Prostate gland (tissue), 2 donors: ENCODE data around the gene MXRA8. TPM values are rescaled to one million over a fixed set of nuclear protein-coding genes. Genes with fewer than 3 reads are reported as not detected.
A peak's percentile ranks its signal among the peaks of the same experiment; 100 is the strongest.

Experiments used
- DNase-seq: peaks from one replicate; pipeline ENCODE4 v3.0.0-alpha.2; 2019; ENCODE audit warnings: low spot score
- H3K27ac ChIP-seq, 2 donors: fragments of 200-600 bp; sonication (generic); 2 replicates each; pipeline ENCODE4 v1.5.1; 2017 to 2019
- H3K27me3 ChIP-seq: fragments of 200-600 bp; sonication (generic); replicated peaks from 2 replicates; pipeline ENCODE4 v1.5.1; 2019; ENCODE audit not compliant: insufficient read depth
- H3K36me3 ChIP-seq, 2 donors: fragments of 200-600 bp; sonication (generic); 1 replicate in 1 of 2; 2 replicates in 1 of 2; pipeline versions ENCODE4 v1.5.1 to v1.8.1; 2017 to 2019
- H3K4me1 ChIP-seq: fragments of 200-600 bp; sonication (generic); replicated peaks from 2 replicates; pipeline ENCODE4 v1.5.1; 2019
- H3K4me3 ChIP-seq, 2 donors: fragments of 200-600 bp; sonication (generic); 2 replicates each; pipeline ENCODE4 v1.5.1; 2017 to 2019
- H3K9me3 ChIP-seq: fragments of 200-600 bp; sonication (generic); 2 replicates; pipeline ENCODE4 v1.5.1; 2017
- CTCF ChIP-seq, 4 experiments: fragments of 200-600 bp in 2 of 4; fragments of 450-650 bp in 2 of 4; sonication (generic) in 2 of 4; IDR thresholded peaks; 1 replicate in 3 of 4; 2 replicates in 1 of 4; pipeline ENCODE4 v1.5.1; 2016 to 2019; ENCODE audit warnings: antibody characterized with exemption in 4 of 4, mild to moderate bottlenecking in 2 of 4, moderate library complexity in 2 of 4
- POLR2A ChIP-seq: fragments of 450-650 bp; IDR thresholded peaks from one replicate; pipeline ENCODE4 v1.6.1; 2016; ENCODE audit warnings: antibody characterized with exemption, mild to moderate bottlenecking
- POLR2AphosphoS5 ChIP-seq: sonication (generic); formaldehyde crosslinking; IDR thresholded peaks from one replicate; pipeline ENCODE4 v1.6.1; 2017; ENCODE audit warnings: antibody characterized with exemption
- WGBS: methylation state at CpG from one replicate; pipeline ENCODE4 v1.1.5; 2018; 5-methylcytosine and 5-hydroxymethylcytosine counted together
- intact Hi-C: fragments of 100-400 bp; cut with DNase I; formaldehyde crosslinking; loops from one replicate; pipeline ENCODE4 v1.14.2; 2022
- total RNA-seq, 2 donors: library from RNA; depleted of rRNA; stranded (reverse); fragments of >200 nt; gene quantifications; one replicate each; pipeline ENCODE4 v1.1.0, GENCODE V29; 2016

The MXRA8 gene
- total RNA-seq, 2 donors from 2014 or later, result 39.0 to 152 TPM

GRCh38 chr1:1356796-1357401, 1.5 kb downstream of the MXRA8 start:
- intact Hi-C loops, result no loop called here
- Histone ChIP-seq H3K4me1 (no peaks in the 10 kb centered on the region), H3K4me3 (peak overlapping the region; percentile 30 to 37), H3K27me3 (no peaks in the 10 kb centered on the region), H3K36me3 (no peaks in the 10 kb centered on the region), H3K27ac (peak overlapping the region; percentile 72 to 83), H3K9me3 (no peaks in the 10 kb centered on the region)
- WGBS, result 34% methylated on average over 21 of the region's 26 CpGs
- DNase-seq, result no peak
- TF ChIP-seq POLR2AphosphoS5, result no peak
- no peak for TF ChIP-seq CTCF (IDR thresholded peaks at IDR 0.05)
- no peak for TF ChIP-seq POLR2A

GRCh38 chr1:1356166-1356795, 2.1 kb downstream of the MXRA8 start:
- Histone ChIP-seq H3K4me3 (peak overlapping the region; percentile 30 to 37), H3K9me3 (no peaks in the 10 kb centered on the region), H3K27me3 (no peaks in the 10 kb centered on the region), H3K4me1 (no peaks in the 10 kb centered on the region), H3K27ac (peak overlapping the region; percentile 72 to 83), H3K36me3 (no peaks in the 10 kb centered on the region)
- intact Hi-C loops, result no loop called here
- DNase-seq, result no peak
- TF ChIP-seq POLR2A, result no peak
- TF ChIP-seq POLR2AphosphoS5, result no peak
- TF ChIP-seq CTCF (IDR thresholded peaks at IDR 0.05), result no peak
- WGBS, result 33% methylated on average over 8 of the region's 8 CpGs

- TF ChIP-seq POLR2AphosphoS5 (no peak), POLR2A (no peak), CTCF (IDR thresholded peaks at IDR 0.05) (no peak)
- intact Hi-C loops, result no loop called here
- Histone ChIP-seq H3K36me3 (no peaks in the 10 kb centered on the region), H3K27me3 (no peaks in the 10 kb centered on the region), H3K4me1 (no peaks in the 10 kb centered on the region), H3K9me3 (no peaks in the 10 kb centered on the region), H3K4me3 (peak overlapping the region; percentile 8 to 16), H3K27ac (no peak overlapping the region)
- under 1% methylated on average over 15 of the region's 52 CpGs for WGBS
- no peak for DNase-seq
These were observed 2.9 kb downstream of the MXRA8 start for GRCh38 chr1:1355416-1355815.

GRCh38 chr1:1354271-1355247, 3.8 kb downstream of the MXRA8 start:
- DNase-seq, result no peak
- WGBS, result 59% methylated on average over 59 of the region's 116 CpGs
- Histone ChIP-seq H3K9me3 (no peaks in the 10 kb centered on the region), H3K27me3 (no peaks in the 10 kb centered on the region), H3K4me1 (no peaks in the 10 kb centered on the region), H3K27ac (no peak overlapping the region), H3K4me3 (no peak overlapping the region), H3K36me3 (no peaks in the 10 kb centered on the region)
- intact Hi-C loops, result no loop called here
- TF ChIP-seq POLR2A (no peak), POLR2AphosphoS5 (no peak), CTCF (IDR thresholded peaks at IDR 0.05) (no peak)
